Amygdala (tissue), 56 donors: ENCODE results near the gene GATA3.

ENCODE experiments used
- DNase-seq, 56 donors: peaks; one replicate each; lab custom pipeline; 2025; lab: John Stamatoyannopoulos, UW

Gene GATA3

GRCh38 chr10:8061274-8062211 lies 7.1 kb downstream of the GATA3 start:
- DNase-seq, result no peak

- DNase-seq, result no peak
These were observed 8.8 kb downstream of the GATA3 start for GRCh38 chr10:8063128-8063908.

- DNase-seq, result no peak
These were observed 9.4 kb downstream of the GATA3 start for GRCh38 chr10:8063935-8064334.

- DNase-seq, result no peak
These were observed 9.9 kb downstream of the GATA3 start for GRCh38 chr10:8064436-8064835.

- DNase-seq, result no peak
These were observed 11.2 kb downstream of the GATA3 start for GRCh38 chr10:8065651-8066050.

- DNase-seq, result no peak
These were observed 11.6 kb downstream of the GATA3 start for GRCh38 chr10:8066124-8066523.

GRCh38 chr10:8066797-8067196 lies 12.3 kb downstream of the GATA3 start:
- DNase-seq, result no peak

GRCh38 chr10:8069108-8069507 lies 14.6 kb downstream of the GATA3 start:
- no peak for DNase-seq

- DNase-seq, result no peak
These were observed 15.1 kb downstream of the GATA3 start for GRCh38 chr10:8069627-8070026.

GRCh38 chr10:8070440-8070839 lies 16.0 kb downstream of the GATA3 start:
- DNase-seq, result no peak

- DNase-seq, result no peak
These were observed 16.5 kb downstream of the GATA3 start for GRCh38 chr10:8071006-8071405.

GRCh38 chr10:8071666-8072065 lies 17.2 kb downstream of the GATA3 start:
- DNase-seq, result no peak

- no peak for DNase-seq
These were observed 17.7 kb downstream of the GATA3 start for GRCh38 chr10:8072211-8072610.

- DNase-seq, result no peak
These were observed 19.4 kb downstream of the GATA3 start for GRCh38 chr10:8073691-8074416.

- no peak for DNase-seq
These were observed 20.4 kb downstream of the GATA3 start for GRCh38 chr10:8074881-8075280.

- no peak for DNase-seq
These were observed 21.1 kb downstream of the GATA3 start for GRCh38 chr10:8075282-8076260.

GRCh38 chr10:8076933-8077332 lies 22.4 kb downstream of the GATA3 start:
- DNase-seq, result no peak

- no peak for DNase-seq
These were observed 23.5 kb downstream of the GATA3 start for GRCh38 chr10:8078027-8078426.

GRCh38 chr10:8079126-8079525 lies 24.6 kb downstream of the GATA3 start:
- no peak for DNase-seq

- no peak for DNase-seq
These were observed 30.3 kb downstream of the GATA3 start for GRCh38 chr10:8084799-8085198.
